GM18517 (cell line): Measurements from ENCODE around the gene HLA-B.
"Not testable (repeated sequence)": the region's sequence is repeated elsewhere in the genome, so short reads cannot be mapped to it uniquely, and the experiment has no call there.

Experiments used
- ATAC-seq: cut with Tn5 transposase; IDR thresholded peaks from one replicate; pipeline ENCODE4 v1.9.1; 2021; ENCODE audit warnings: mild to moderate bottlenecking, moderate library complexity; ENCODE audit not compliant: unreplicated experiment

Gene HLA-B

DNA sequence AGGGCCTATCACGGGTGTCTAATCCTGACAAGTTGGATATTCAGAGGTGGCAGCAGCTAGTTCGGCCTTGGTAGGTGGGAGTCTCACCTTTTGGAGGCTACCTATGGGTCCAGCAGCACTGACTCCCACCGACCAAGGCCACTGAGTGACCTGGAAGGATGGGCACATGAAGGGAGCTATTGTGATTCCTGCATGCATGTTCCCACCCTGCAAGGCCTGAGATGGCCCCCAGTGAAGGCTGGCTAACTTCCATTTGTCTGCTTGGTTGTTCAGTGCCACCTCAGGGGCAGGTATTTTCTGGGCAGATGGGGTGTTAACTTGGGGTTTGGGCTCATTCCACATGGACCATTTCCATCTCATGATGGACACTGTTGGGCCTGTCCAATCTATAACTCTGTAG, 28.1 kb upstream of the HLA-B start:
- ATAC-seq: no peak

DNA sequence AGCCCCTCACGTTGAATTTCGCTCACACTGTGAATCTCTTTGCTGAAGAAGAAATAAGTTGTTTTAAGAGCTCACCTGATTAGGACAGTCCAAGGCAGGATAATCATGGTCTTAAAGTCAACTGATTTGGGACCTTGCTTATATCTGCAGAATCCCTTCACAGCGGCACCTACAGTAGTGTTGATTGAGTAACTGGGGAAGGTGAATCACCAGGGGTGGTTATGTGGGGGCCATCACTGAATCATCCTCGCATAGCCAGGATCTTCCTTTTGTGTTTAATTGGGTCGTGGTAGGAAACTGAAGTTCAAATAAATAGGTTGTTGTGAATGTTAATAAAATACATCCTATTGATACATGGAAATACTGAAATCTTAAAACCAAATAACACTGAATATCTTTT, 26.2 kb upstream of the HLA-B start:
- ATAC-seq: no peak

DNA sequence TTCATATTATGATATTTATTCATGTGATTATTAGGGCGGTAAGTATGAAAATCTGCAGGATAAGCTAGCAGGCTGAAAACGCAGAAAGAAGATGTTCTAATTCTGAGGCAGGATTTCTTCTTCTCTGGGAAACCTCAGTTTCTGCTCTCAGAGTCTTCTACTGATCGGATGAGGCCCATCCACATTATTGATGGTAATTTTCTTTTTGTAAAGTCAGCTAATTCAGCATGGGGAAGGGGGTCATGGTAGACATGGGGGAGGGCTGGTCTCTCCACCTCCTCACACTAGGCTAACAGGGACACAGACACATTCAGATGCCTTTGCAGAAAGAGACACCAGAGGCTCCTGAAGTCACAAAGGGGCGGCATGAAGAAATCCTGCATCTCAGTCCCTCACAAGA, 24.7 kb upstream of the HLA-B start:
- ATAC-seq: no peak

DNA sequence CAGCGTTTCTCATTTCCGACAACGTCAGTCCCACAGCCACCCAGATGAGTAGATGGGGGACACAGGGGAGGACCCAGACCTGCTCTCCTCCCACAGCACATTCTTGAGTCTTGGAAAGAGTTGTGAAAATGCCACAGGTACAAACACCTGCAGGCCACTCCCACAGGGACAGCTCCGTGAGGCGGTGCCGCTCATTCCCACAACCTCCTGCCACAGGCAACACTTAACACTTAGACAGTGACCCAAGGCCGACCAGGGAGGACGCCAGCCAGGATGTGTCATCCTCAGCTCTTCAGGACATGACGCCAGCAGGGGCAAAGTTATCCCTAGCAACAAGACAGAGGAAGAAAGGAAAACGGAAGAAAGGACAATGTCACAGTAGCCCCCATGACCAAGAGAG, 22.9 kb upstream of the HLA-B start:
- ATAC-seq: no peak

DNA sequence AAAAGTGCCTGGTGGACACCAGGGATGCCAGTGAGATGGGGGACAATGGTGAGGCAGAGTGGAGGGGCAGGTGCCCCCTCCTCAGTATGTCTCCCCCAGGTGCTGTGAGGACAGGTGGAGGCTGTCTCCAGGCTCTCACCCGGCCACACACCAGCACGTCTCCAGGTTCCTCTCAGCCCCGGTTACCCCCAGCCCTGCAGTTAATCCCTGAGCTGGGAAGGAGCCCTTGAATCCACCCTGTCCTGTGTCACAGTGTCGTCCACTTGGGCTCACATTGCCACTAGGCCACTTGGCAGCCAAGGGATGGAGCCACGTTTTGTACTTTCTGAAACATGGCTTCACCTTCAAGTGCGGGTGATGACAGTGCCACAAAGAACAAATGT, 21.7 kb upstream of the HLA-B start:
- no peak for ATAC-seq

DNA sequence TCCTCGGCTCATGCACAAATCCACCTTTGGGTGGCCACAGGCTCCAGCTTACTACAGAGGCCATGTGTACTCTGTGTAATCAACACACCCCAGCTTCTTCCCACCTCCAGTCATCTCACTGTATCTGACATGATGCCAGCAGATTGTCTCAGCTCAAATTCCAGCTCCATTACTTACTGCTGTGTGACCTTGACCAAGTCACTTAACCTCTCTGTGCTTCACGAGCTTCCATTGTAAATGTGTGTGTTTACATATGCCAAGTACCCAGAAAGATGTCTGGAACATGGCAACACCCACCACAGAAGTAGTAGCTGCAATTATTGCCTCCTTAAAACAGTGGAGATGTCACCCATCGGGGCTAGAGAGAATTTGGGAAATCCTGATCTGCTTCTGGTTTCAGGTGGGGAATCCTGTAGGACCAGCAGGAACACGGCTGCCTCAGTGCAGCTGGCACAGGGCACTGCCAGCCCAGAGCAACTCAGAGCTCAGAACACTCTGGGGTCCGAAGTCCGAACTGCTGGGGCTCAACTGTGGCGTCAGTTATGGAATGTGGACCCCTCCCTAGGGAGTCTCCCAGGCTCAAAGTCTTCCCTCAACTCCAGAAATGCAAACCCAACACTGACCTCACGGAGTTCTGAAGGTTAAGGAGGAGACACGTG, 21.2 kb upstream of the HLA-B start:
- no peak for ATAC-seq

DNA sequence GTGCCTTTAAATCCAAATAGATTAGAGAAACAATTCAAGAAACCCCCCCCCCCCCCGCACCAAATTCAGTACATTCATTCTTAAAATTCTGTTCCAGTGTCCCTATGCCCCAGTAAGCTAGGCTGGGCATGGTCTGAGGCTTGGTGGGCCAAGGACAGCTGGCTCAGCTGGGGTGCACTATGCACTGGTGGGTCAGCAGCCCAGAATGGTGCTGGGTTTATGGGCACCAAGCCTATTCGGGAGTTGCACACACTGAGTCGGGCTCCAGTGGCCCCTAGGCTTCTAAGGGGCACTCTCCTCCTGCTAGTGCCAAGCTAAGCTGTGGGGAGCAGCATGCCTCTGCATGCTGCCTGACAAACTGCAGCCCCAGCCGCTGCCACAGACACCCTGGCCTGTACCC, 20.1 kb upstream of the HLA-B start:
- ATAC-seq: no peak

DNA sequence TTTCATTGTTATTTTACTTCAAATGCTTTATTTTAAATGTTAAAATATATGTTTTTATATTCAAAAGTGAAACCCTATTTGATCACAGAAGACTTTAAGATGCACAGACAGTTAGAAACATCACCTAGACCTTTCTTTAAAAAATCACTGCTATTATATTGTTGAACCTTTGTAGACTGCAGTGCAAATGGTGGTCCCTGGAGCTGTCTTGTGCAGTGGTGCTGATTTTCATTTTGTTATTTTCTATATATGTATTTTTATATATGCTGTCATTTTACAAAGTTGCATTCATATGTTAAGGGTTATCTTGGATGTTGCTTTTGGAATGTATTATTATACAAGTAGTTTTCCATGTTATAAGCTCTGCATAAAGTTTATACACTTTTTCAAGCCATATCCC, 18.7 kb upstream of the HLA-B start:
- ATAC-seq: no peak

DNA sequence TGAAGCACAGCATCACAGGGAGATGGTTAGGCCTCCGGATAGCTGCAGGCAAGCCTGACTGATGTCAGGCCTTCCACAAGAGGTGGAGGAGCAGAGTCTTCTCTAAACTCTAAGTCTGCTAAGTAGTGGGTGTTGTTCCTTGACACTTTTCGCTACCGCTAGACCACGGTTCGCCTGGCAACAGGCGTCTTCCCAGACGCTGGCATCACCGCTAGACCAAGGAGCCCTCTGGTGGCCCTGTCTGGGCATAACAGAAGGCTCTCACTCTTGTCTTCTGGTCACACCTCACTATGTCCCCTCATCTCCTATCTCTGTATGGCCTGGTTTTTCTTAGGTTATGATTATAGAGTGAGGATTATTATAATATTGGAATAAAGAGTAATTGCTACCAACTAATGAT, 17.1 kb upstream of the HLA-B start:
- not testable (repeated sequence) for ATAC-seq

DNA sequence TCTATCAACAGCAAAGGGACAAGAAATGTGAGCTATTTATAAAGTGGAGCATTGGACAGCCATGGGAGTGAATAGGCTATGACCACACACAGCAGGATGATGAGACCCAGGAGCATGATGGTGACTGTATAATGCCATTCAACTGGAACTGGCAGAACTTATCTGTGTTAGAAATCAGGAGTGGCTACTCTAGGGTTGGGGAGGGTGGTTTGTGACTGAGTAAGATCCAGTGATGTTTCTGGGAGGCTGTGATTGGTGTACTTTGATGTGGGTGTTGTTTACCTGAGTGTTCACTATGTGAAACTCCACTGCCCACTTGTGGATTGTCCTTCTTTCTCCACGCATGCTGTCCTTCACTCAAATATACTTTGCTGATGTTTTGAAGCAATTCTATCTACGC, 11.5 kb upstream of the HLA-B start:
- no peak for ATAC-seq

DNA sequence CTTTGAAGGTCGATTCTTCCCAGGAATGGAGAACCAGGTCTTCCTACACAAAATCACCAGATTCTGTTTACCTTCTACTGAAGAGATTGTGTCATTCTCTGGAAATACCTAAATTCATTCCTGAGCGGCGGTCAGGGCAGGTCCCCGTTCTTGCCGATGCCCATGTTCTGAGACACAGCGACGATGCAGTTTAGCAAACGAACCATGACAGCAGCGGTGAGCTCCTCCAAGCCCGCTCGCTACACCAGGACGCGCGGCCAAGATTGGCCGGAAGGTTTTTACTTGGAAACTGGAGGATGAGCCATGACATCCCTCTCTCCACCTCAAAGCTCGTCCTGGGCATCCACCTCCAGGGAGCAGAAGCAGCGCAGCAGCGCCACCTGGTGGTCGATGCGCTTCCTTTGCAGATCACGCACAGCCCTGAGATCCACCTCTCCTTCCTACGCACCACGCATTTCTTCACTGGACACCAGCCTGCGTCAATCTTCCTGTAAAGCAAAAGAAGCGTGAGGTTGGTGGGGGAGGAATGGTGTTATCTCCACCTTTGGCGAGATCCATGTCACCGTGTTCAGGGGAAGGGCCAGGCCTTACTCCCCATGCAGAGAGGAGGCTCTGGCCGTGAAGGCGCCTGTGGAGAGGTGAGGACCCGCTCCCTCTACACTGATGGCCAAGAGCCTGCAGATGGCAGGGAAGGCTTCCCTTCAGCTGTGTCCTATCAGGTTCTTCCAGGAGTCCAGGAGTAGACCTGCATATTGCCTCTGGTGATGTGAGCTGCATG, 9.9 kb upstream of the HLA-B start:
- ATAC-seq: no peak

DNA sequence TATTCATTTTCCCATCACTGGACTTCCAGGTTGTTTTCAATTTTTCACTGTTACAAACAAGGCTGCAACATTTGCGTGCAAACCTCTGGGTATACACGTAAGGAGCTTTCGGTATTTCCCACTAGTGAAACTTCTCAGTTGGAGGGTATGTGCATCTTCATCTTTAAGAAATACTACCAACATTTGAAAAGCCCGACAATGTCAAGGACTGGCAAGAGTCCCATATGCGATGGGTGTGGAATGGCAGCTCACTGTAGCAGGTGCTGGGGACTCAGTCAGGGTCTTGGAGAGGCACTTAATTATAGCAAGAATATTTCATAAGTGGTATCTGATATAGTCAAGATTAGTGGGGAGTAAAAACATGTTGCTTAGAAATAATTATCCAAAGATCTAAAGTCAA, 8.9 kb upstream of the HLA-B start:
- ATAC-seq: no peak

DNA sequence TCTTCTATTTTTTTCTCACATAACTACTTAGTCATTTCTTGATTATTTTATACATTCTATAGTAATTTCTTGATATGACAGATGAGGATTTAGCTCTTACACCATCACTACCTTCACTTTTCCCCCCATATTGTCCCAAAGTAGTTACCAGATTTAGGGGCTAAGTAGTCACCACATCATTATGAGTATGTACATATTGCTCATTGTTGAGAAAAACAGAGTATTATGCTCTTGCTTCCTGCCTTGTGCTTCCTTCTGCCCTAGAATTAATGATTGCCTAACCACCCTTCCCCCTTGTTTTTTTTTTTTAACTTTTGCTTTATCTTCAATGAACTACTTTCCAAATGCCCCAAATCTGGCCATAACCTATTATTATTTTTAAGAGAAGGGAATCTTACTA, 6.8 kb upstream of the HLA-B start:
- ATAC-seq: no peak

DNA sequence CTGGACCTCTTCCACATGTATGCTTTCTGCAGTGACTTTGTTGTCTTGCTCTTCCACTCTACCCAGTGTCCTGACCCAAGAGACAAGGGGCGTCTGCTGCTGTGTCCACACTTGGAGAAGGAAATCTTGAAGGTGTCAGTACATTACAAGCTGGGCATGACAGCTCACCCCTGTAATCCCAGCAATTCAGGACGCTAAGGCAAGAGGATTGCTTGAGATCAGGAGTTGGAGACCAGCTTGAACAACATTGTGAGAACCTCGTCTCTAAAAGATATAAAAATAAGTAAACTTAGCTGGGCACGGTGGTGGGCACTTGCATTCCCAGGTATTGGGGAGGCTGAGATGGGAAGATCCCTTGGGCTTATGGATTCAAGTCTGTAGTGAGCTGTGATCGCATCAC, 5.8 kb upstream of the HLA-B start:
- ATAC-seq: no peak

DNA sequence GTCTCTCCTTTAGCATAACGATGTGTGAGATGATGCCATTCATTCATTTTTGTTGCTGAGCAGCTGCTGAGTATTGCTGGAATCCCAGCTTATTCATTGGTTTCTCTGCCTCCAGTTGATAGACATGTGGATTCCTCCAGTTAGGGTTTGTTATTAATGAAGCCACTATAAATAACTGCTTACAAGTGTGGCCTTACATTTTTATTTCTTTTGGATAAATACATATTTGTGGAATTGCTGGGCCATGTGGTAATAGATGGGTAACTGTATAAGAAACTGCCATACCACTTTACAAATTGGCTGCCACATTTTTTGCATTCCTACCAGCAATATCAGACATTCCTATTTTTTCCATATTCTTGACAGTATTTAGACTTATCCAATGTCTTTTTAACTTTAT, 2.6 kb upstream of the HLA-B start:
- ATAC-seq: no peak

DNA sequence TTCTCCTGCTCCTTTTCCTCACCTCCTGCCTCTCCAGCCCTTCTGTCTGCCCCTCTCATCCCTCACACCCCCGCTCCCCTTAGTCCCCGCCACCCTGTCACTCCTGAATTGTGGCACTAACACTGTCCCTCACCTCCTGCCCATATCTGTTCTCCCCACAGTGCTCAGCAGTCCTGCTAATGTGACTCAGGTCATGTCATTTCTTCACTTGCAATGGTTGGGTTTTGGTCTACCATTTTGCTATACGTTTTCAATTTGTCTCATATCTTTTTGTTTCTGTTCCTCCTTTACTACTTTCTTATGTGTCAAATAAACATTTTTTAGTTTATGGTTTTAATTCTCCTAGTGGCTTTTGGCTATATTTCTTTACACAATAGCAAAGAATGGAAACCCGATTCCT, 1.3 kb upstream of the HLA-B start:
- no peak for ATAC-seq

DNA sequence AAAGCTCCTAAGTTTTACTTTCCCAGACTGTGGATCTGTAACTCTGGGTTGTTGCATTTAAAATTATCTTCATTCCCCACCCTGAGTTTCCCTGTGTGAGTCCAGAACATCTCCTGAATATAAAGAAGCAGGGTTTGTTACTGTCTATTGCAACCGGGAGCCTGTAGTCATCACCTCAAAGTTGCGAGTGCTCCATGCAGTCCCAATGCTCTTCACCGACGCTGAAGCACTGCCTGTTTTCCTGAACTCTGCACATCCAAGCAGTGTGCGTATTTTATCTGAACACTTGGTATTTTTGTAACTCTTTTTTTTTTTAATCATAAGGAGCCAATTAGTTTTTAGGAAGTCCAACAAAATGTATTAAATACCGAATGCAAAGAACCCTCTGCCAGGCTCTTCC, 907 bp upstream of the HLA-B start:
- ATAC-seq: no peak

DNA sequence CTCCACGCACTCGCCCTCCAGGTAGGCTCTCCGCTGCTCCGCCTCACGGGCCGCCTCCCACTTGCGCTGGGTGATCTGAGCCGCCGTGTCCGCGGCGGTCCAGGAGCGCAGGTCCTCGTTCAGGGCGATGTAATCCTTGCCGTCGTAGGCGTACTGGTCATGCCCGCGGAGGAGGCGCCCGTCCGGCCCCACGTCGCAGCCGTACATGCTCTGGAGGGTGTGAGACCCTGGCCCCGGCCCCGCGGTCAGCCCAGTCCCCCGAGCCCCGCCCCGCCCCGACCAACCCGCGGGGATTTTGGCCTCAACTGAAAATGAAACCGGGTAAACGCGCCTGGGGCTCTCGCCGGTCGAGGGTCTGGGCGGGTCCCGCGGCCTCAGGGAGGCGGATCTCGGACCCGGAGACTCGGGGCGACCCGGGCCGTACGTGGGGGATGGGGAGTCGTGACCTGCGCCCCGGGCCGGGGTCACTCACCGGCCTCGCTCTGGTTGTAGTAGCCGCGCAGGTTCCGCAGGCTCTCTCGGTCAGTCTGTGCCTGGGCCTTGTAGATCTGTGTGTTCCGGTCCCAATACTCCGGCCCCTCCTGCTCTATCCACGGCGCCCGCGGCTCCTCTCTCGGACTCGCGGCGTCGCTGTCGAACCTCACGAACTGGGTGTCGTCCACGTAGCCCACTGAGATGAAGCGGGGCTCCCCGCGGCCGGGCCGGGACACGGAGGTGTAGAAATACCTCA, 598 bp downstream of the HLA-B start:
- no peak for ATAC-seq

DNA sequence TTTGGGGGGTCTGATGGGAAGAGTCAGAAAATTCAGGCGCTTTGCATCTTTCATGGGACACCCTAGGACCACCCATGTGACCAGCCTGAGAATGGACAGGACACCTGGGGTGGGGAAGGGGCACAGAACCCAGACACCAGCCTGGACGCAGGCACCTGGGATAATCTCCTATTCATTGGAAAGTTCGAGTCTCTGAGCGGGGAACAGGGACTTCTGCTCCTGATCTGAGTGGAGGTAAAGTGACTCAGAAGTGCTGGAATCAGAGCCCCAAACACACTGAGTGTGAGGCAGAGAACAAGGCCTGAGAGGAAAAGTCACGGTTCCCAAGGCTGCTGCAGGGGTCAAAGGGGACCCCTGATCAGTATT, 1.4 kb downstream of the HLA-B start:
- no peak for ATAC-seq

DNA sequence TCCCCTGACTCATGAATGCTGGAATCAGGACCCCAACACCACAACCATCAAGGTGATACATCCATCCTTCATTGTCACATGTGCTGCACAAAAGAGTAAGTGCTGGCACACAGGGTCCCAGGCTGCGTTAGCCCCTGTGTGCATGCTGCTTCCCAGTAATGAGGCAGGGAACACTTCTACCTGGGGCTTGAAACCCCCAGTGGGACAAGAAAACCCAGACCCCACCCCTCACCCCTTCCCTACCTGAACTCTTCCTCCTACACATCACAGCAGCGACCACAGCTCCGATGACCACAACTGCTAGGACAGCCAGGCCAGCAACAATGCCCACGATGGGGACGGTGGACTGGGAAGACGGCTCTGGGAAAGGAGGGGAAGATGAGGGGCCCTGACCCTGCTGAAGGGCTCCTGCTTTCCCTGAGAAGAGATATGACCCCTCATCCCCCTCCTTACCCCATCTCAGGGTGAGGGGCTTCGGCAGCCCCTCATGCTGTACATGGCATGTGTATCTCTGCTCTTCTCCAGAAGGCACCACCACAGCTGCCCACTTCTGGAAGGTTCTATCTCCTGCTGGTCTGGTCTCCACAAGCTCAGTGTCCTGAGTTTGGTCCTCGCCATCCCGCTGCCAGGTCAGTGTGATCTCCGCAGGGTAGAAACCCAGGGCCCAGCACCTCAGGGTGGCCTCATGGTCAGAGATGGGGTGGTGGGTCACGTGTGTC, 2.0 kb downstream of the HLA-B start:
- ATAC-seq: no peak

DNA sequence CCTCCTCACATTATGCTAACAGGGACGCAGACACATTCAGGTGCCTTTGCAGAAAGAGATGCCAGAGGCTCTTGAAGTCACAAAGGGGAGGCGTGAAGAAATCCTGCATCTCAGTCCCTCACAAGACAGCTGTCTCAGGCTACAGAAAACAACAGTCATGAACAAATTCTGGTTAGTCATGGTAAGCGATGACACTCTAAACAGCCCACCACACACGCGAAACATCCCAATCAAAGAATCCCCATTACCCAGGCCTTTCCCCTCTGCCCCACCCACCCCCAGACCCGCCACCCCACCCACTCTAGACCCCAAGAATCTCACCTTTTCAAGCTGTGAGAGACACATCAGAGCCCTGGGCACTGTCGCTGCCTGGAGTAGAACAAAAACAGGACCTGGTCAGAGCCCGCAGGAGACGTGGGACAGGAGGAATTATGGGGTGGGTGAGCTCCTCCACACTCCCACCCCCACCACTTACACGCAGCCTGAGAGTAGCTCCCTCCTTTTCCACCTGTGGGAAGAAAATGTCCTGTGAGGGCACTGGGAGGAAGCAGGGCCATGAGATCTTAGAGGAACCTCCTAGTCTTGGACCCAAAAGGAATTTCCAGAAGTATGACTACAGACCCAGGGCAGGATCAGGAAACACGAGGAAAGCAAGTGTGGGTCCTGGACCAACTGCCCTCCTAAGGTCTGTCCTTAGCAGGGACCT, 2.7 kb downstream of the HLA-B start:
- no peak for ATAC-seq
